Pulmonary artery endothelial cell (primary cell): ENCODE data around the gene ASIC3. TPM values are rescaled to one million over a fixed set of nuclear protein-coding genes. Genes with fewer than 3 reads are reported as not detected.
"Not testable (repeated sequence)": the region's sequence is repeated elsewhere in the genome, so short reads cannot be mapped to it uniquely, and the experiment has no call there.

Experiments used
- DNase-seq: peaks from one replicate; pipeline ENCODE4 v3.0.0-alpha.2; 2011; ENCODE audit warnings: low read depth, low spot score
- total RNA-seq: library from RNA; depleted of rRNA; stranded (reverse); fragments of >200 nt; gene quantifications from 2 replicates; pipeline ENCODE4 v1.2.3, GENCODE V29; 2014

The ASIC3 gene
- total RNA-seq, 1 donor from 2014 or later, result 0.07 TPM

- no peak for DNase-seq
Observed at GRCh38 chr7:151013733-151014497, 34.4 kb upstream of the ASIC3 start.

GRCh38 chr7:151014950-151015349, 33.4 kb upstream of the ASIC3 start:
- no peak for DNase-seq

DNA sequence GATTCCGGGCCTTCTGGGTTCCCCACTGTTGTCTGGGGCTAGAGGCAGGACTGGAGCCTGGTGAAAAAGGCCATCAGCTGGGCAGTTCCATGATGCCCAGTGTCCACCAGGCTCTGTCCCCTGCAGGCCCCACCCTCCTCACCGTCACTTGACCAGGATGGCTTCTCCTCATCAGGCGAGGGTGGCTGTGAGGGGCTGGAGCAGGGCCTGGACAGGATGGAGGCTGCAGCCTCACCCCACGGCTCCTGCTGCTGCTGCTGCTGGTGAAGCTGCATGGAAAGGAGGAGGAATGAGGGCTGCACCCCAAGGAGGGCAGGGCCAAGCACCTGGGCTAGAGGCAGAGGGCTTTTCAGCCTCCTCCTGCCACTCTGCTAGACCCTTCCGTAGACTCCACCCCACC, 32.4 kb upstream of the ASIC3 start:
- no peak for DNase-seq

GRCh38 chr7:151016505-151016904, 31.8 kb upstream of the ASIC3 start:
- DNase-seq, result no peak

DNA sequence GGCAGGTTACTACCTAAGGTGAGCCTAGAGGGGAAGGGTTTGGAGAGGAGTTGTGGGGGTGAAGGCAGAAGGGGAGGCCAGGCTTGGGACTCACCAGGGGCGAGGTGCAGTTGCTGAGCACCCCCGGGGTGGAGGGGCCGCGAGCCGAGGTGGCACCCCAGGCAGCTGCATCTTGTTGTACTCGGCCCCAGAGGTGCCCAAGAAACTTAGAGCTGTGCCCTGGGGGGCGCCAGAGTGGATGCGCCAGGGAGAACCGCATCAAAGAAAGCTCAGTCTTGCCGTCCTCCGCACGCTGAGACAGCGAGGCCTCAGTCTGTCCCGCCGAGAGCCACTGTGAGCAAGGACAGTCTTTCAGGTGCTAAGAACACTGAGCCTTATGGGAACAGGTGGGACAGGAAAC, 31.4 kb upstream of the ASIC3 start:
- DNase-seq, result no peak

GRCh38 chr7:151017370-151017952, 30.9 kb upstream of the ASIC3 start:
- no peak for DNase-seq

DNA sequence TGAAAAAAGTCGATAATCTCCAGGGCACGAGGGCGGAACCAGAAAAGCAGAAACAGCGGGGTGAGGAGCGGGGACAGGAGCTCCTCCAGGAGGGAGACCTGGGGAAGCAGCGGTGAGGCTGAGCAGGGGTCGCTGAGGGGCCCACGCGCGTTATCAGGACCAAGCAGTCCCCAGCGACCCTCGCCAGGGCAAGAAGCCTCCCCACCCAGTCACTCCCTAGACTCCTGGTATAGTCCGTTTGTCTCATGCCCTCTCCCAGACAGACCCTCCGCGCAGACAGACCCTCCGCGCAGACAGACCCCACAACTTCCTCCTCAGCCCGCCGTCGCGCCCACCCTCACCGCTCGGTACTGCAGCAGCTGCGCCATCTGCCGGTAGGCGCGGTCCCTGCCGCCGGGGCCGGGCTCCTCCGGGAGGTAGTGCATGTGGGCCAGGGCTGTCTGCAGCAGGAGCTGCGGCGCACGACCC, 30.3 kb upstream of the ASIC3 start:
- no peak for DNase-seq

DNA sequence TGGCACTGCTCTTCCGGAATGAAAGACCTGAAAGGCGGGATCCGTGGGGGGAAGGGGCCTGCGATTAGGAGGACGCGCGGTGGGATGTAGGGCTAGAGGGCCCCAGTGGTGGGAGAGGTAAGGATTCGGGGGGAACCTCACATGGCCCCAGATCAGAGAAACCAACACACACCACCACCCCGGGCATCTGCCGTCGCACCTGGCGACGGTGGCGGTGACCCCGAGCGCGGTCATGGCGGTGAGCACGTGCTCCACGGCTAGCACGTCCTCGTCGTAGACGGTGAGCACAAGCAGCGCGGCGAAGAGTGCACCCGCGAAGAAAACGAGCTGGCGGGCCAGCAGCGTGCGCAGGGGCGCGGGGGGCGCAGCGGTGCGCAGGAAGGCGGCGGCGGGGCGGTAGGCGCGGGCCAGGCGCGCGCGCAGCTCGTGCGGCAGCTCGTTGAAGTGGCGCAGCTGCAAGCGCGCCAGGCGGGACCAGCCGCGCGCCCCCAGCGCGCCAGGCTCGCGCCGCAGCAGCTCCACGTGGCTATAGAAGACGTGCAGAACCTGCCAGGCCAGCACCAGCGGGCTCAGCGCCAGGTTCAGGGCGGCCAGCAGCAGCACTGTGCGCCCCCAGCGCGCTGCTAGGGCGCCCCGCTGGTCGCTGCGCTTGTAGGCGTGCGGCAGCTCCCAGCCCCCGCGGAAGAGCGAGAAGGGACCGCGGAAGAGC, 29.8 kb upstream of the ASIC3 start:
- DNase-seq, result no peak

- no peak for DNase-seq
Observed at GRCh38 chr7:151019130-151019447, 29.2 kb upstream of the ASIC3 start.

- no peak for DNase-seq
Observed at GRCh38 chr7:151020231-151020630, 28.1 kb upstream of the ASIC3 start.

DNA sequence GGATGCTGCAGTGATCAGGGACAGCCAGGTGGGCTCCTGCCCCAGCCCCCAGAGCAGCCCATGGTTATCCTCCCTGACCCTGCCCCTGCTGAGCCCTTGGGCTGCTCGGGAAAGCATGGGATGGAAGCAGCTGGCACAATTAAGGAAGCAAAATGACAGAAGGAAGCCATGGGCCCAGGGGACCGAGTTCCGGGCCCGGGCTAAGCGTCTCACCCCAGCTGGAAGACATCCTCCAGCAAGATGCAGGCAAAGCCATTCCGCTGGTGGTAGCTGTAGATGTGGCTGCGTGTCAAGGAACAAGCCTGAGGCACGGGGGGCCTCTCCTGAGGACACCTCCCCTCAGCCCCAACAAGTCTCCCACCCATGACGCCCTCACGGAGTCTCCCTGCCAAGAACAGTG, 25.1 kb upstream of the ASIC3 start:
- DNase-seq, result no peak

- no peak for DNase-seq
Observed at GRCh38 chr7:151024435-151025056, 23.8 kb upstream of the ASIC3 start, which contains the start of gene ATG9B. ATG9B (minus strand) TSS chr7:151024494; CDS start chr7:151024423, 71 bp downstream.

GRCh38 chr7:151025924-151026671, 22.2 kb upstream of the ASIC3 start:
- no peak for DNase-seq

GRCh38 chr7:151026771-151027727, 21.3 kb upstream of the ASIC3 start:
- DNase-seq, result not testable (repeated sequence)

DNA sequence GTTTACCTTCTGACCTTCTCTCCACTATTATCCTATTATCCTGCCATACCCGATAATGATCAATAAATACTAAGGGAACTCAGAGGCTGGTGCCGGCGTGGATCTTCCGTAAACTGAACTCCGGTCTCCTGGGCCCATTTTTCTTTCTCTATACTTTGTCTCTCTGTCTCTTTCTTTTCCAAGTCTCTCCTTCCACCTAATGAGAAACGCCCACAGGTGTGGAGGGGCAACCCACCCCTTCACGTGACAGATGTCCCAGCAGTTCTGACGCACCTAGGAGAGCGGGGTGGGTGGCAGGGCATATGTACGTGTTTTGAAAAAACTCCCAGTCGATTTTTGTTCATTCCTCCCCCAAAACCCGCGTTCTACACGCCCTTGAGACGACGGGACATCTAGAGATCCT, 20.6 kb upstream of the ASIC3 start:
- DNase-seq, result not testable (repeated sequence)

- DNase-seq, result peak; percentile 93
Observed at GRCh38 chr7:151028131-151028947, 20.0 kb upstream of the ASIC3 start, which contains the start of gene ABCB8. ABCB8 (plus strand) TSS chr7:151028450; CDS start chr7:151028516, 66 bp downstream.

DNA sequence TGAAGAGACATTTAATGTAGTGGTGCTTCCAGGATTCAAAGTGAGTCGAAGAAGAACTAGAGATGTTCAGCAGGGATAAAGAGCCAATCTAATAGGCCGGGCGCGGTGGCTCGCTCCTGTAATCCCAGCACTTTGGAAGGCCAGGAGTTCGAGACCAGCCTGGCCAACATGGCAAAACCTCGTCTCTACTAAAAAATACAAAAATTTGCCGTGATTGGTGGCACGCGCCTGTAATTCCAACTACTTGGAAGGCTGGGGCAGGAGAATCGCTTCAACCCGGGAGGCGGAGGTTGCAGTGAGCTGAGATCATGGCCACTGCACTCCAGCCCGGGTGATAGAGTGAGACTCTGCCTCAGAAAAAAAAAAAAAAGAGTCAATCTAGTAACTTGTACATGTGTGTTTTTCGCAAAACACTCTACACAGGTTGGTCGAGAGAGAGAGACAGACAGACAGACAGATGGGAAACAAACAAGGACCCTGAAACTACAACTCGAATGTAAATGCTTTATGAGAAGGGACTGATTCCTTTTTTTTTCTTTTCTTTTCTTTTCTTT, 19.3 kb upstream of the ASIC3 start:
- DNase-seq, result no peak

DNA sequence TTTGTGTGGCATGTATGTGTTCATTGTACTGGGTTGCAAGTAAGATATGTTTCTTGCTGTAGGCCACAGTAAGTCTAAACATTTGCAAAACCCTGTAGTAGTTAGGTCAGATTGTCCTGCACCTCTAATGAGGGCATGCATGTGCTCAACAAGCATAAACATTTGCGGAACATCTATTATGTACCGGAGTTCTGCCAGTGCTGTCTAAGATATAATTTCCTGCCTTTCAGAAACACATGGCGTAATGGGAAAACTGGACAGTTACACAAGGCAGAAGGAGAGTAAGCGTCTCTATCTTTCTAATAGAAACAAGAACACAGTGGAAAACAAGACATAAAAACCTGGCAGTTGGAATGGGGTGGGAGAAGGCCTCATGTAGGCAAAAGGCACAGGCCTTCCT, 17.3 kb upstream of the ASIC3 start:
- DNase-seq, result no peak
